Measurements from ENCODE around the gene TPCN1.

Gene TPCN1

GRCh38 chr12:113221181-113221996 is at the start of gene TPCN1:
Gene TPCN1, plus strand, starts transcription at chr12:113221464. Its CDS starts 5,389 bp downstream, at chr12:113226853.
- peak; percentile 100 for DNase-seq (ENCODE audit: low spot score)

- DNase-seq (ENCODE audit: low spot score), result no peak
Observed at GRCh38 chr12:113171543-113171942, 49.7 kb upstream of the TPCN1 start.

GRCh38 chr12:113172185-113172584 is 49.1 kb upstream of the TPCN1 start:
- no peak for DNase-seq (ENCODE audit: low spot score)

GRCh38 chr12:113173081-113173698 is 48.1 kb upstream of the TPCN1 start:
- no peak for DNase-seq (ENCODE audit: low spot score)

GRCh38 chr12:113174461-113175384 is 46.5 kb upstream of the TPCN1 start:
- peak; percentile 66 for DNase-seq (ENCODE audit: low spot score)

- no peak for DNase-seq (ENCODE audit: low spot score)
Observed at GRCh38 chr12:113179023-113179422, 42.2 kb upstream of the TPCN1 start.

- no peak for DNase-seq (ENCODE audit: low spot score)
Observed at GRCh38 chr12:113180333-113180732, 40.9 kb upstream of the TPCN1 start.

GRCh38 chr12:113181975-113182374 is 39.3 kb upstream of the TPCN1 start:
- no peak for DNase-seq (ENCODE audit: low spot score)

- no peak for DNase-seq (ENCODE audit: low spot score)
Observed at GRCh38 chr12:113183030-113183589, 38.2 kb upstream of the TPCN1 start.

GRCh38 chr12:113184098-113184899 is 37.0 kb upstream of the TPCN1 start:
- DNase-seq (ENCODE audit: low spot score), result no peak

- DNase-seq (ENCODE audit: low spot score), result peak; percentile 90
Observed at GRCh38 chr12:113184900-113185179, 36.4 kb upstream of the TPCN1 start.

GRCh38 chr12:113185180-113186032 is 35.9 kb upstream of the TPCN1 start, which contains the start of the genes DDX54 and RITA1:
Gene DDX54, minus strand, starts transcription at chr12:113185478. Its CDS starts 27 bp downstream, at chr12:113185451.
Gene RITA1, plus strand, starts transcription at chr12:113185721. Its CDS starts 1,026 bp downstream, at chr12:113186747.
- peak; percentile 77 for DNase-seq (ENCODE audit: low spot score)

GRCh38 chr12:113186033-113186365 is 35.3 kb upstream of the TPCN1 start:
- DNase-seq (ENCODE audit: low spot score), result no peak

- DNase-seq (ENCODE audit: low spot score), result no peak
Observed at GRCh38 chr12:113186666-113187325, 34.5 kb upstream of the TPCN1 start.

GRCh38 chr12:113189361-113189760 is 31.9 kb upstream of the TPCN1 start:
- no peak for DNase-seq (ENCODE audit: low spot score)

GRCh38 chr12:113190761-113191160 is 30.5 kb upstream of the TPCN1 start:
- DNase-seq (ENCODE audit: low spot score), result peak; percentile 34

GRCh38 chr12:113191227-113191626 is 30.0 kb upstream of the TPCN1 start:
- no peak for DNase-seq (ENCODE audit: low spot score)

GRCh38 chr12:113194971-113195391 is 26.3 kb upstream of the TPCN1 start:
- peak; percentile 64 for DNase-seq (ENCODE audit: low spot score)

- no peak for DNase-seq (ENCODE audit: low spot score)
Observed at GRCh38 chr12:113195598-113195997, 25.7 kb upstream of the TPCN1 start.

GRCh38 chr12:113196582-113196981 is 24.7 kb upstream of the TPCN1 start:
- DNase-seq (ENCODE audit: low spot score), result no peak
